ENCODE data around the gene TRAPPC3L.

Gene TRAPPC3L

GRCh38 chr6:116467514-116467913 lies 78.0 kb downstream of the TRAPPC3L start:
- no peak for DNase-seq (ENCODE audit: low spot score)
- no peak for TF ChIP-seq CTCF (conservative IDR thresholded peaks at IDR 0.05; ENCODE audit: low read depth)
- POLR2A ChIA-PET (ENCODE audit: low non-redundant PET) = no interaction called here
- H3K27ac ChIP-seq = no peak overlapping the region
- CTCF ChIA-PET = no interaction called here

GRCh38 chr6:116467096-116467495 lies 78.4 kb downstream of the TRAPPC3L start:
- ChIA-PET POLR2A (ENCODE audit: low non-redundant PET) (no interaction called here), CTCF (no interaction called here)
- no peak for DNase-seq (ENCODE audit: low spot score)

GRCh38 chr6:116465246-116465645 lies 80.2 kb downstream of the TRAPPC3L start:
- H3K27ac ChIP-seq = no peak overlapping the region
- ChIA-PET CTCF (no interaction called here), POLR2A (ENCODE audit: low non-redundant PET) (no interaction called here)
- no peak for DNase-seq (ENCODE audit: low spot score)
- TF ChIP-seq CTCF (conservative IDR thresholded peaks at IDR 0.05; ENCODE audit: low read depth) = no peak

More at GRCh38 chr6:116467096-116467495, 78.4 kb downstream of the TRAPPC3L start:
- no peak overlapping the region for H3K27ac ChIP-seq
- TF ChIP-seq CTCF (conservative IDR thresholded peaks at IDR 0.05; ENCODE audit: low read depth) = no peak

- no peak for DNase-seq (ENCODE audit: low spot score)
- H3K27ac ChIP-seq = no peak overlapping the region
- no peak for TF ChIP-seq CTCF (conservative IDR thresholded peaks at IDR 0.05; ENCODE audit: low read depth)
- POLR2A ChIA-PET (ENCODE audit: low non-redundant PET) = no interaction called here
- CTCF ChIA-PET = no interaction called here
Observed at GRCh38 chr6:116463301-116463700, 82.2 kb downstream of the TRAPPC3L start.

GRCh38 chr6:116461932-116462885 lies 83.3 kb downstream of the TRAPPC3L start:
- ChIA-PET CTCF (no interaction called here), POLR2A (ENCODE audit: low non-redundant PET) (no interaction called here)
- no peak for TF ChIP-seq CTCF (conservative IDR thresholded peaks at IDR 0.05; ENCODE audit: low read depth)
- H3K27ac ChIP-seq = no peak overlapping the region
- no peak for DNase-seq (ENCODE audit: low spot score)

- CTCF ChIA-PET = interaction anchor here (0.6 kb wide), 1 partner anchor 72 kb away, joined by 3 read pairs; no protein-coding TSS in a partner anchor
- TF ChIP-seq CTCF (conservative IDR thresholded peaks at IDR 0.05; ENCODE audit: low read depth) = no peak
- no peak within 1 kb of the TSS for H3K27ac ChIP-seq
- POLR2A ChIA-PET (ENCODE audit: low non-redundant PET) = no interaction called here
- no peak for DNase-seq (ENCODE audit: low spot score)
Observed at GRCh38 chr6:116461331-116461931, 84.1 kb downstream of the TRAPPC3L start, which contains the start of gene CALHM6. Gene CALHM6, plus strand, starts transcription at chr6:116461375. Its CDS starts 555 bp downstream, at chr6:116461930.

Measured in RWPE1 (cell line).